ENCODE measurements around the gene STX8. TPM values are rescaled to one million over a fixed set of nuclear protein-coding genes. Genes with fewer than 3 reads are reported as not detected.

The STX8 gene
- total RNA-seq, 4 donors from 2014 or later, result 69.7 to 129 (median 89.6) TPM

GRCh38 chr17:9200699-9201359 is 374.8 kb downstream of the STX8 start:
- TF ChIP-seq CTCF (IDR thresholded peaks at IDR 0.05; ENCODE audit: low read depth), result no peak

Small RNA genes within 50 kb of the gene (small RNA-seq; reads per million reads assigned to genes)
- not detected for gene AC005695.3

Other genes starting within 250 kb of the STX8 start
- not detected for gene CFAP52, start 822 bp upstream of the STX8 start, total RNA-seq
- under 1 TPM in 2 of 4 donors, not detected in 2; 0.22 to 0.51 TPM for gene USP43, start 69.7 kb upstream of the STX8 start, total RNA-seq
- gene DHRS7C, start 215.8 kb upstream of the STX8 start, total RNA-seq, result not detected
- gene GSG1L2, start 246.3 kb upstream of the STX8 start, total RNA-seq, result not detected

All from subcutaneous adipose tissue (tissue), 4 donors.